Transverse colon (tissue), 4 donors: ENCODE results near the gene CATSPER1. TPM values are rescaled to one million over a fixed set of nuclear protein-coding genes. Genes with fewer than 3 reads are reported as not detected.
A peak's percentile ranks its signal among the peaks of the same experiment; 100 is the strongest.

Source experiments
- DNase-seq: peaks from one replicate; pipeline ENCODE4 v3.0.0-alpha.2; 2019
- H3K27ac ChIP-seq, 4 donors: fragments of 200-600 bp; sonication (generic); 2 replicates each; pipeline ENCODE4 v1.5.1; 2016 to 2018; ENCODE audit warnings: inconsistent platforms in 4 of 4
- H3K27me3 ChIP-seq: fragments of 200-600 bp; sonication (generic); 2 replicates; pipeline ENCODE4 v1.5.1; 2017; ENCODE audit warnings: inconsistent platforms
- H3K36me3 ChIP-seq, 4 donors: fragments of 200-600 bp; sonication (generic); 2 replicates each; pipeline ENCODE4 v1.5.1; 2017 to 2019; ENCODE audit warnings: inconsistent platforms in 4 of 4
- H3K4me1 ChIP-seq, 4 donors: fragments of 200-600 bp; sonication (generic); 2 replicates each; pipeline ENCODE4 v1.5.1; 2017 to 2020; ENCODE audit warnings: inconsistent platforms in 4 of 4
- H3K4me3 ChIP-seq, 4 donors: fragments of 200-600 bp; sonication (generic); 1 replicate in 1 of 4; 2 replicates in 3 of 4; pipeline versions ENCODE4 v1.5.1 to v1.6.1; 2017 to 2019; ENCODE audit warnings: inconsistent platforms in 4 of 4
- H3K9me3 ChIP-seq, 2 donors: fragments of 200-600 bp; sonication (generic); 2 replicates each; pipeline ENCODE4 v1.5.1; 2017 to 2019; ENCODE audit warnings: inconsistent platforms in 2 of 2
- EP300 ChIP-seq: sonication (generic); formaldehyde crosslinking; IDR thresholded peaks from one replicate; pipeline ENCODE4 v1.6.1; 2017; ENCODE audit warnings: antibody characterized with exemption, low read depth
- POLR2A ChIP-seq: fragments of 450-650 bp; IDR thresholded peaks from one replicate; pipeline ENCODE4 v1.6.1; 2016; ENCODE audit warnings: antibody characterized with exemption, mild to moderate bottlenecking, moderate library complexity
- POLR2AphosphoS5 ChIP-seq, 3 donors: sonication (generic); formaldehyde crosslinking; IDR thresholded peaks; one replicate each; pipeline ENCODE4 v1.6.1; 2016; ENCODE audit warnings: antibody characterized with exemption in 3 of 3
- WGBS, 2 donors: methylation state at CpG; one replicate each; pipeline ENCODE4 v1.1.5; 2018; ENCODE audit warnings: low coverage in 1 of 2; 5-methylcytosine and 5-hydroxymethylcytosine counted together
- in situ Hi-C, 4 donors: fragments of 200-750 bp; cut with MboI; loops; one replicate each; pipeline versions ENCODE4 v1.15.0 to v1.15.1; 2017; ENCODE audit warnings: low sequenced_read_pairs in 3 of 4, low pct_ligation_motif_present in 1 of 4, low pct_unique_long_range_greater_than_20kb in 1 of 4
- intact Hi-C: fragments of 100-400 bp; cut with DNase I; formaldehyde crosslinking; loops from one replicate; pipeline ENCODE4 v1.15.1; 2023; ENCODE audit warnings: low total_unique reads
- total RNA-seq, 4 donors: library from RNA; depleted of rRNA; stranded (reverse); fragments of >200 nt; gene quantifications; one replicate each; pipeline ENCODE4 v1.1.0, GENCODE V29; 2016
- TF ChIP-seq, protein P1 (sequence below), 5 experiments: fragments of 200-600 bp in 3 of 5; fragments of 450-650 bp in 2 of 5; sonication (generic) in 3 of 5; IDR thresholded peaks; 1 replicate in 2 of 5; 2 replicates in 3 of 5; pipeline ENCODE4 v1.5.1; 2016 to 2017; ENCODE audit warnings: antibody characterized with exemption in 5 of 5, inconsistent platforms in 3 of 5, mild to moderate bottlenecking in 2 of 5, moderate library complexity in 1 of 5

CATSPER1 gene
- total RNA-seq, 4 donors from 2014 or later, result not detected

DNA sequence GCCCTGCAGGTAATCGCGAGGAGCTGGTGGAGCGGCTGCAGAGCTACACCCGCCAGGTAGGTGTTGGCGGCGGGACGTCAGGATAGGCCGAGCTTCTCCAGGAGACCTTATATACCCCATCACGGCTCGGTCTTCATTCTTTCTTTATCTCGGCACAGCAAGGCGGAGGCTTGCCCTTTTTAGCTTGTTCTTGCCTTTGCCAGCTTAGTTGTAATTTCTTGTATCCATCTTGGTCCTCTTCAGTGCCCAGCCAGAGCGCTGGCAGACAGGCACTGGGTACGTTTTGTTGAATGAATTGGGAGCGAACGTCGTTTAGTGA lies 26.3 kb upstream of the CATSPER1 start:
- peaks cover 5 to 32% (median 18%) of the 10 kb centered on the region in 4 donors for H3K4me1 ChIP-seq
- intact Hi-C loops, result no loop called here
- no peak for DNase-seq
- peak overlapping the region; percentile 66 to 99 (median 80) for H3K4me3 ChIP-seq
- in situ Hi-C loops, result no loop called here
- TF ChIP-seq POLR2AphosphoS5 (IDR thresholded peaks at IDR 0.05) (no peak), EP300 (no peak), POLR2A (no peak)
- TF ChIP-seq, protein P1, sequence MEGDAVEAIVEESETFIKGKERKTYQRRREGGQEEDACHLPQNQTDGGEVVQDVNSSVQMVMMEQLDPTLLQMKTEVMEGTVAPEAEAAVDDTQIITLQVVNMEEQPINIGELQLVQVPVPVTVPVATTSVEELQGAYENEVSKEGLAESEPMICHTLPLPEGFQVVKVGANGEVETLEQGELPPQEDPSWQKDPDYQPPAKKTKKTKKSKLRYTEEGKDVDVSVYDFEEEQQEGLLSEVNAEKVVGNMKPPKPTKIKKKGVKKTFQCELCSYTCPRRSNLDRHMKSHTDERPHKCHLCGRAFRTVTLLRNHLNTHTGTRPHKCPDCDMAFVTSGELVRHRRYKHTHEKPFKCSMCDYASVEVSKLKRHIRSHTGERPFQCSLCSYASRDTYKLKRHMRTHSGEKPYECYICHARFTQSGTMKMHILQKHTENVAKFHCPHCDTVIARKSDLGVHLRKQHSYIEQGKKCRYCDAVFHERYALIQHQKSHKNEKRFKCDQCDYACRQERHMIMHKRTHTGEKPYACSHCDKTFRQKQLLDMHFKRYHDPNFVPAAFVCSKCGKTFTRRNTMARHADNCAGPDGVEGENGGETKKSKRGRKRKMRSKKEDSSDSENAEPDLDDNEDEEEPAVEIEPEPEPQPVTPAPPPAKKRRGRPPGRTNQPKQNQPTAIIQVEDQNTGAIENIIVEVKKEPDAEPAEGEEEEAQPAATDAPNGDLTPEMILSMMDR (IDR thresholded peaks at IDR 0.05), result no peak
- peaks cover 18% of the 10 kb centered on the region for H3K27me3 ChIP-seq
- 3% methylated on average over 17 of the region's 17 CpGs; no CpG with 5 or more reads in 1 of the 2 donors for WGBS, 2 donors
- peak overlapping the region; percentile 88 to 94 (median 93) for H3K27ac ChIP-seq
- peaks cover 0 to 34% (median 14%) of the 10 kb centered on the region in 4 donors for H3K36me3 ChIP-seq
- no peaks in the 10 kb centered on the region for H3K9me3 ChIP-seq

DNA sequence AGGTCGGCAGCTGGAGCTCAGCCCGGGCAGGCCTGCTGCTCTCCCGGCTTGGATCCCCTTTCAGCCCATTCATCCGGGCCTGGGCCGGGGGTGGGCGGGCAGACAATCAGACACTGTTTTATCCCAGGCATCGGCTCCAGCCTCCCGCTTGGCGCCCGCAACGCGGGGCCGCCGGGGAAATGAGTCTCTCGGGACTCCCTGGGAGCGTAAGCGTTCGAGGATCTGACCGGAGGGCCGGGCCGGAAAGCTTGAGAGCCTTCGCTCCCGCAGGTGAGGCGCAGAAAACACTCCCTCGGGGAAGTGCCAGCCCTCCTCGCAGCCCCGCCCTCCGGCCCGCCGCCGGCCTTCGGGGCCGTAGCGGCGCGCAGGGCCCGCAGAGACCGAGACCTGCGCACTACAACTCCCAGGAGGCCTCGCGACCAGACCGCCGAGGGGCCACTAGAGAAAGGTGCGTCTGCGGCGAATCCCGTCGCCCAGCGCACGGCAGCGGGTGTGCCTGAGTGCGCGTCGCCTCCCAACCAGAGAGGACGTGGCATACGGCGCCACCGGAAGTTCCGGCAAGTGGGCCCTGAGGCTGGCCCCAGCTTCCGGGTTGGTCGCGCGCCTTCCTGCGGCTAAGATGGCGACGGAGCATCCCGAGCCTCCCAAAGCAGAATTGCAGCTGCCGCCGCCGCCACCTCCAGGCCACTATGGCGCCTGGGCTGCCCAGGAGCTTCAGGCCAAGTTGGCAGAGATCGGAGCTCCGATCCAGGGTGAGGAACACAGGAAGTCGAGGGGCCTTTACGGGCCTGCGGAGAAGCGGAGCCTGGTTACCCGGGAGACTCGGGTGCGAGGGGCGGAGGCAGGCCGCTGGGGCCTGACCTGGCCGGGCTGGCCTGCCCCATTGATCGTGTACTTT lies 25.7 kb upstream of the CATSPER1 start, which contains the start of gene SF3B2:
Gene SF3B2 (plus strand): TSS at position 599 of the 898 bp plus-strand sequence. CDS start 21 bp downstream, at position 620.
- in situ Hi-C loops, result no loop called here
- Histone ChIP-seq H3K27ac (peak within 1 kb of the TSS; percentile 88 to 94 (median 93)), H3K36me3 (peaks cover 0 to 28% (median 11%) of the 10 kb centered on the region in 4 donors), H3K9me3 (no peaks in the 10 kb centered on the region), H3K4me1 (peaks cover 5 to 32% (median 18%) of the 10 kb centered on the region in 4 donors), H3K4me3 (peak within 1 kb of the TSS; percentile 66 to 99 (median 80)), H3K27me3 (peaks cover 18% of the 10 kb centered on the region)
- no peak for TF ChIP-seq EP300
- peak; percentile 77 for TF ChIP-seq POLR2A
- TF ChIP-seq POLR2AphosphoS5 (IDR thresholded peaks at IDR 0.05), result peak; percentile 71 to 80 (median 79)
- DNase-seq, result peak; percentile 98
- 0 to 1% methylated on average over 5 to 39 of the region's 84 CpGs for WGBS, 2 donors
- intact Hi-C loops, result no loop called here

DNA sequence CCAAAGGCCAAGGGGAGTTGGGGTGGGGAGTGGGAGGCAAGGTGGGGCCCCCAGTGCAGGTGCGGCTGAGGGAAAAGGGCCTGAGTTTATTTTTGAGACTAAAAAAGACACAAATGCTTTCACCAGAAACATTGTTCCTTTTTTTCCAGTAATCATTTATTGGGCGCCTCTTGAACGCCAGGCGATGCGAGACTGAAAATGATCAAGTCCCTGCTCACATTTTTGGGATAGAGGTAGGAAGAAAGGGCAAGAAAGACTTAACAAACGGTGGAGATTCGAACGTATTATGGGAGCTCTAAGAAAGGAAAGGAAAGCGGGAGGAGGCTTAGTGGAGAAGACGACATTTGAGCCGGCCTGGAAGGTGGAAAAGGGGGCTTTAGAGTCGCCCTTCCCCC lies 25.1 kb upstream of the CATSPER1 start:
- Histone ChIP-seq H3K9me3 (no peaks in the 10 kb centered on the region), H3K27ac (peak overlapping the region; percentile 88 to 94 (median 93)), H3K27me3 (peaks cover 18% of the 10 kb centered on the region), H3K4me3 (peak overlapping the region; percentile 30 to 99 (median 80)), H3K36me3 (peaks cover 0 to 21% (median 9%) of the 10 kb centered on the region in 4 donors), H3K4me1 (peaks cover 5 to 32% (median 18%) of the 10 kb centered on the region in 4 donors)
- DNase-seq, result no peak
- TF ChIP-seq POLR2AphosphoS5 (IDR thresholded peaks at IDR 0.05), result no peak
- in situ Hi-C loops (no loop called here), intact Hi-C loops (no loop called here)
- WGBS, 2 donors, result 15 to 18% methylated on average over 11 to 12 of the region's 12 CpGs

DNA sequence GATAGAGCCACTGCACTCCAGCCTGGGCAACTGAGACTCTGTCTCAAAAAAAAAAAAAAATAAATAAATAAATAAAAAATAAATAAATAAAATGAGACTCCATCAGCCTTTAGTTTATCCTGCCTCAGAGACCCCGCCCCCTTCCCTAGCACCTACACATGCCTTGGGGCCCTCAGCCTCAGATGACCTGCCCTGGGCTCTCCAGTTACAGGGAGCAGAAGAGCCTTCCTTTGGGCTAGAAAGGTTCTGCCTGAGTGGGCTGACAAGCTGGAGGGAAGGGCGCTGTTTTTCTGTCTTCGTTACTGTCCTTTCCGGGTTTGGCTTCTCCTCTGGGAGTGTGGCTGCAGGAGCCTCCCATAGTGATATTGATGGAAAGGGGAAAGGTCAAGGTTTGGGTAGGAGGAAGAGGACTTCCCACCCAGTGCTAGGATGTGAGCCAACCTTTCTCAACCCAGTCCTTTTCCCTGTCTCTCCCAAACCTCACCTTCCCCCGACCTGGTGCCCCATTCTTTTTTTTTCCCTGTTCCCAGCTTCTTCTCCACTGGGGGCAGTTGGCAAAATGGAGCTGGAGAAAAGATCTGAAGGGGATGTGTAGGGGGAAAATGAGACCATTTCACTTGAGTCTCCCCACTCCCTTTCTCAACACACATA lies 24.4 kb upstream of the CATSPER1 start:
- WGBS, 2 donors, result 89% methylated on average over 5 of the region's 5 CpGs; no CpG with 5 or more reads in 1 of the 2 donors
- DNase-seq, result no peak
- in situ Hi-C loops (no loop called here), intact Hi-C loops (no loop called here)
- peak overlapping the region; percentile 88 to 94 (median 93) for H3K27ac ChIP-seq
- no peaks in the 10 kb centered on the region for H3K9me3 ChIP-seq
- H3K4me1 ChIP-seq, result peaks cover 5 to 32% (median 18%) of the 10 kb centered on the region in 4 donors
- H3K4me3 ChIP-seq, result no peak overlapping the region
- H3K36me3 ChIP-seq, result peaks cover 0 to 16% (median 9%) of the 10 kb centered on the region in 4 donors
- peaks cover 18% of the 10 kb centered on the region for H3K27me3 ChIP-seq
- TF ChIP-seq POLR2A (no peak), POLR2AphosphoS5 (IDR thresholded peaks at IDR 0.05) (no peak)
- TF ChIP-seq, protein P1 (IDR thresholded peaks at IDR 0.05), result peak in 1 of 5 experiments; percentile 13
